Right lobe of liver (tissue), 6 donors: ENCODE measurements around the gene MED12L. TPM values are rescaled to one million over a fixed set of nuclear protein-coding genes. Genes with fewer than 3 reads are reported as not detected.

Experiments used
- ATAC-seq, 4 donors: fragments of 200-7000 bp; cut with Tn5 transposase; one replicate each; pipeline ENCODE4 v1.9.1; 2020; ENCODE audit warnings: mild to moderate bottlenecking in 4 of 4, moderate library complexity in 4 of 4
- DNase-seq, 3 donors: peaks; one replicate each; pipeline ENCODE4 v3.0.0-alpha.2; 2020
- H3K27ac ChIP-seq, 3 donors: fragments of 200-600 bp; one replicate each; pipeline ENCODE4 v1.8.0; 2022
- H3K27me3 ChIP-seq, 2 donors: fragments of 200-600 bp; one replicate each; pipeline ENCODE4 v1.8.0; 2022
- H3K36me3 ChIP-seq, 4 donors: fragments of 200-600 bp; sonication (generic) in 1 of 4; one replicate each; pipeline versions ENCODE4 v1.5.1 to v1.8.0; 2017 to 2022; ENCODE audit warnings: control low read depth in 1 of 4
- H3K4me1 ChIP-seq, 4 donors: fragments of 200-600 bp; sonication (generic) in 1 of 4; one replicate each; pipeline versions ENCODE4 v1.5.1 to v1.8.0; 2017 to 2022; ENCODE audit warnings: control low read depth in 1 of 4
- H3K4me3 ChIP-seq, 3 donors: fragments of 200-600 bp; one replicate each; pipeline ENCODE4 v1.8.0; 2022
- H3K9me3 ChIP-seq, 4 donors: fragments of 200-600 bp; sonication (generic) in 1 of 4; one replicate each; pipeline versions ENCODE4 v1.5.1 to v1.8.0; 2017 to 2022; ENCODE audit warnings: control low read depth in 1 of 4
- POLR2A ChIP-seq: fragments of 450-650 bp; IDR thresholded peaks from one replicate; pipeline ENCODE4 v1.6.1; 2017; ENCODE audit warnings: antibody characterized with exemption, mild to moderate bottlenecking
- WGBS: methylation state at CpG from one replicate; pipeline ENCODE4 v1.1.6; 2018; ENCODE audit warnings: low coverage, low lambda C conversion rate; ENCODE audit not compliant: insufficient coverage; ENCODE audit errors: missing lambda C conversion rate; 5-methylcytosine and 5-hydroxymethylcytosine counted together
- intact Hi-C, 2 donors: fragments of 100-400 bp; cut with DNase I; formaldehyde crosslinking; loops; one replicate each; pipeline versions ENCODE4 v1.11.2 to v1.14.1; 2022
- total RNA-seq, 6 experiments: library from RNA; depleted of rRNA in 2 of 6; stranded (reverse); fragments of >200 nt in 2 of 6; fragmentation: NEBNext Ultra II Directional in 3 of 6; extraction: Animal tissue kit (Norgen Biotek cat#: 25700) in 3 of 6; gene quantifications; one replicate each; pipeline versions ENCODE4 v1.1.0 to v1.2.4, GENCODE V29; 2016 to 2023
- TF ChIP-seq, protein P1 (sequence below), 4 donors: fragments of 200-600 bp in 3 of 4; fragments of 450-650 bp in 1 of 4; IDR thresholded peaks; one replicate each; pipeline versions ENCODE4 v1.5.1 to v1.8.0; 2016 to 2022; ENCODE audit warnings: antibody characterized with exemption in 4 of 4, mild to moderate bottlenecking in 2 of 4
- donor health status: DM: no; HTN: yes; CAD: no.
- donor health status: DM: no; HTN: no; CAD: no.
- donor health status: DM: no; HTN: no; CAD: no.
- donor health status: DM: no; HTN: yes; CAD: no.
- donor health status: DM: no; HTN: yes; CAD: no.

The MED12L gene
- total RNA-seq, 6 experiments from 2014 or later = 0.04 to 0.64 (median 0.40) TPM

DNA sequence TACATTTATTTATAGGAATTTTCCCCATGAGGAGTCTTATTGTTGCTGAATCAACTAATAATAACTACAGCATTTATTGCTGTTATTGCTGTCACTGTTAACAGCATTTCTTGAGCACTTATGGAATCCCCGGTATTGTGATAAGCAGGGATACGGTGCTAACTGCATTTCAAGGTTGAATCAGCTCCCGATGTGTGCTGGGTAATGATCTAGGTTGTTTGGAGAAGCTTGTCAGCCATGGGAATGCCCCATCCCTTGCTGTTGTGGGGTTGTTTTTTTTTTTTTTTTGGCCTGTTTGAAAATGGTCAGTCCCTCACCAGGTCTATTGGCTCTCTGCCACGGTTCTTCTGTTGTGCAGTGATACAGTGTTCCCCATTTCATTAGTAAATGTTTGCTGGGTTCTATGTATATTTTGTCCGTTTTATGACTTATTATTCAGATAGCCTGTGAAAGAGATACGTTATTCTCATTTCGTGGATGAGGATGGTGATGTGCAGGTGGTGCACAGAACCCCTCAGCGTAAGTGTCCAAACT, 48.5 kb downstream of the MED12L start:
- Histone ChIP-seq H3K4me1 (no peaks in the 10 kb centered on the region), H3K27me3 (no peaks in the 10 kb centered on the region), H3K9me3 (no peaks in the 10 kb centered on the region), H3K27ac (no peak overlapping the region), H3K36me3 (no peaks in the 10 kb centered on the region), H3K4me3 (no peak overlapping the region)
- DNase-seq = no peak
- 62% methylated on average over 7 of the region's 8 CpGs for WGBS
- intact Hi-C loops = no loop called here
- no peak for ATAC-seq
- TF ChIP-seq POLR2A = no peak
- TF ChIP-seq, protein P1, sequence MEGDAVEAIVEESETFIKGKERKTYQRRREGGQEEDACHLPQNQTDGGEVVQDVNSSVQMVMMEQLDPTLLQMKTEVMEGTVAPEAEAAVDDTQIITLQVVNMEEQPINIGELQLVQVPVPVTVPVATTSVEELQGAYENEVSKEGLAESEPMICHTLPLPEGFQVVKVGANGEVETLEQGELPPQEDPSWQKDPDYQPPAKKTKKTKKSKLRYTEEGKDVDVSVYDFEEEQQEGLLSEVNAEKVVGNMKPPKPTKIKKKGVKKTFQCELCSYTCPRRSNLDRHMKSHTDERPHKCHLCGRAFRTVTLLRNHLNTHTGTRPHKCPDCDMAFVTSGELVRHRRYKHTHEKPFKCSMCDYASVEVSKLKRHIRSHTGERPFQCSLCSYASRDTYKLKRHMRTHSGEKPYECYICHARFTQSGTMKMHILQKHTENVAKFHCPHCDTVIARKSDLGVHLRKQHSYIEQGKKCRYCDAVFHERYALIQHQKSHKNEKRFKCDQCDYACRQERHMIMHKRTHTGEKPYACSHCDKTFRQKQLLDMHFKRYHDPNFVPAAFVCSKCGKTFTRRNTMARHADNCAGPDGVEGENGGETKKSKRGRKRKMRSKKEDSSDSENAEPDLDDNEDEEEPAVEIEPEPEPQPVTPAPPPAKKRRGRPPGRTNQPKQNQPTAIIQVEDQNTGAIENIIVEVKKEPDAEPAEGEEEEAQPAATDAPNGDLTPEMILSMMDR (IDR thresholded peaks at IDR 0.05) = no peak

DNA sequence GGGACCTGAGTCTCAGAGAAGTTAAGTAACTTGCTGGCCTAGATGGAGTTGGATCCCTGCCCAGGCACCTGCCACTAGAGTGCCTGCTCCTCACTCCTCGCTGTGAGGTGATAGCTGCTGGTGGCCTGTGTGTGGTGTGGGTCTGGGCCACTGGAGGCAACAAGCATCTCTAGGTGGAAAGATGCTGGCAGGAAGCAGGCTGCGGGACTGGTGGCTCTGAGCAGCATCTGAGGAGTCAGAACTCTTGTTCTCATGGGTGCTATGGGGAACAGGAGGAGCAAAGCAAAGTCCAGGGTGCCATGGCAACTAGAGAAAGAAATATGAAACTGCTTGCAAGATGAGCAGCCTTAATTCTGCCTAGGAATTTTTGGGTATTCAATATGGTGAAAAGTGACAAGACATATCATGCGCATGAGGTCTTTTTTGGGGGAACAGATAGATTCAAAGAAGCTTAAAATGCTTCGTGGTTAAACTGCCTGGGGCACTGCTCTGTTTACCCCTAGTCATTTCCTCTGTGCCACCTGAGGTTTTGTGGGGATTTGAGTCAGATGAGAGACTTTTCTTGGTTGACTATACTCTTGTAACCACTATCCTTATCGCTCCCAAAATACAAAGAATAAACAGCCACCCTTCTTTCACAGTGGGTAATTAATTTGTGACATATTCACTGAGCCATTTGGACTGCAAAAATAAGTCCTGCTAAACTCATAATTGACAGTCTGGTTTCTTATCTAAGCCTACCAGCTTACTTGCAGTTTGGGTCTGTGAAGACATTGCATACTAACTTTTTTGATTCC, 50.3 kb downstream of the MED12L start:
- intact Hi-C loops = no loop called here
- Histone ChIP-seq H3K36me3 (no peaks in the 10 kb centered on the region), H3K27me3 (no peaks in the 10 kb centered on the region), H3K9me3 (no peaks in the 10 kb centered on the region), H3K4me3 (no peak overlapping the region), H3K27ac (no peak overlapping the region), H3K4me1 (no peaks in the 10 kb centered on the region)
- WGBS = 45% methylated on average over 5 of the region's 5 CpGs
- TF ChIP-seq, protein P1 (IDR thresholded peaks at IDR 0.05) = no peak
- TF ChIP-seq POLR2A = no peak
- ATAC-seq (peak; percentile 40 to 66 (median 50)), DNase-seq (peak in 2 of 3 donors; percentile 31 to 63)

DNA sequence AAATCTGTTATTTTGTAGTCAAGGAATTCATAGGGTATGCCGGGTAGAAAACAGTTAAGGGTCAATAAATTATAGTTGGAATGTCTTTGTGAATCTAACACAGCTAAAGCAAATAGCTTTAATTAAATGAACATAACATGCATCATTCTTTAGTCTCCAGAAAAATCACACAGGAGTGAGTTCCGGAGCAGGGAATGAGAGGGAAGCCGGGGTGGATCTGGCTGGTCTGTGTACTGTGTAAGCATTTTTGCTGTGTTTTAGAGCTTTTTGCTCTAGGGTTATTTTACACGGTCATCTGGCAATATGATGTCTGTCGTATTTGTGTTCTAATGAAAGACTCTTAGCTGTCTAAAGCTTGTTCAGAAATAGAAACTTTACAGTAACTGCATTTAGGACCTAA, 57.5 kb downstream of the MED12L start:
- H3K4me1 ChIP-seq = peaks cover 0 to 10% (median 2%) of the 10 kb centered on the region in 4 donors
- DNase-seq = no peak
- H3K9me3 ChIP-seq = no peaks in the 10 kb centered on the region
- no peak overlapping the region for H3K4me3 ChIP-seq
- ATAC-seq = no peak
- no peak overlapping the region for H3K27ac ChIP-seq
- no peaks in the 10 kb centered on the region for H3K36me3 ChIP-seq
- intact Hi-C loops = loop anchor here in 1 of 2 donors (10.0 kb wide), 1 partner anchor 348 kb away; no protein-coding TSS in a partner anchor
- no peaks in the 10 kb centered on the region for H3K27me3 ChIP-seq
- no peak for TF ChIP-seq POLR2A
- TF ChIP-seq, protein P1 (IDR thresholded peaks at IDR 0.05) = no peak
- 63% methylated on average over 5 of the region's 5 CpGs for WGBS

DNA sequence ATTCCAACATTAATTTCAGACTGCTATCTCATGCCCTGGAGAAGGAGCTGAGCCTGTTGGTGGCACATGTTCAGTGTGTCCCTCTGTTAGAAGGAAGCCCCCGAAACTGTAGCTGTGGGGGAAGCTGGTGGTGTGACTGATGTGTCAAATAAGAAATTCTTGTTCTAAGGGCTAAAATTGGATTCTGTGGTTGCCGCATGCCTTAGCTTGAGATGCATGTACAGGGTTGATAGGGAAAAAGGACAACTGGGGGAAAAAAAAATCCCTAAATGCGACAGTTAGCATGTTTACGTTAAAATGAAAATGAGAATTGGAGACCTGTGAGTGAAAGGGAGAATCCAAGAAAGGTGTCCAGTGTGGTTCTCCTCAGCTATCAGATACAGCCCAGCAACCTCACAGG, 58.6 kb downstream of the MED12L start:
- TF ChIP-seq, protein P1 (IDR thresholded peaks at IDR 0.05) = no peak
- no peak for TF ChIP-seq POLR2A
- Histone ChIP-seq H3K9me3 (no peaks in the 10 kb centered on the region), H3K4me3 (no peak overlapping the region), H3K36me3 (no peaks in the 10 kb centered on the region), H3K4me1 (peaks cover 0 to 10% (median 2%) of the 10 kb centered on the region in 4 donors), H3K27ac (no peak overlapping the region), H3K27me3 (no peaks in the 10 kb centered on the region)
- WGBS = 80% methylated on average over 4 of the region's 4 CpGs
- ATAC-seq = no peak
- intact Hi-C loops = loop anchor here in 1 of 2 donors (10.0 kb wide), 1 partner anchor 349 kb away; no protein-coding TSS in a partner anchor
- DNase-seq = no peak
